GM18498 (cell line): ENCODE results near the gene TOMM20.

Source experiments
- ATAC-seq: cut with Tn5 transposase; IDR thresholded peaks from one replicate; pipeline ENCODE4 v1.9.1; 2021; ENCODE audit warnings: mild to moderate bottlenecking, moderate library complexity; ENCODE audit not compliant: unreplicated experiment

TOMM20 gene

GRCh38 chr1:235068158-235069121 lies 60.2 kb downstream of the TOMM20 start:
- ATAC-seq, result no peak

- no peak for ATAC-seq
Measured at GRCh38 chr1:235067396-235068157, 61.1 kb downstream of the TOMM20 start.

- no peak for ATAC-seq
Measured at GRCh38 chr1:235063068-235063765, 65.4 kb downstream of the TOMM20 start.

GRCh38 chr1:235060607-235061470 lies 67.8 kb downstream of the TOMM20 start:
- ATAC-seq, result no peak
